Endometrium (tissue), 2 donors: Measurements from ENCODE around the gene NAV3.
A peak's percentile ranks its signal among the peaks of the same experiment; 100 is the strongest.
"Not testable (repeated sequence)": the region's sequence is repeated elsewhere in the genome, so short reads cannot be mapped to it uniquely, and the experiment has no call there.

Experiments used
- FAIRE-seq: peaks from 2 replicates; lab custom pipeline; 2012; peaks lifted over from hg19 to GRCh38; lab: Jason Lieb, UNC
- donor health status: control.
- donor health status: control.

Gene NAV3

DNA sequence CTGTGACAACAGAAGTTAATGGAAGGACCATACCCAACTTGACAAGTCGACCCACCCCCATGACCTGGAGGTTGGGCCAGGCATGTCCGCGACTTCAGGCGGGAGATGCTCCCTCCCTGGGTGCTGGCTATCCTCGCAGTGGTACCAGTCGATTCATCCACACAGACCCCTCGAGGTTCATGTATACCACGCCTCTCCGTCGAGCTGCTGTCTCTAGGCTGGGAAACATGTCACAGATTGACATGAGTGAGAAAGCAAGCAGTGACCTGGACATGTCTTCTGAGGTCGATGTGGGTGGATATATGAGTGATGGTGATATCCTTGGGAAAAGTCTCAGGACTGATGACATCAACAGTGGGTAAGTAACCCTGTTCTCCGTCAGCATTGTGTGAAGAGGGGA is 220.1 kb downstream of the NAV3 start:
- no peak for FAIRE-seq

DNA sequence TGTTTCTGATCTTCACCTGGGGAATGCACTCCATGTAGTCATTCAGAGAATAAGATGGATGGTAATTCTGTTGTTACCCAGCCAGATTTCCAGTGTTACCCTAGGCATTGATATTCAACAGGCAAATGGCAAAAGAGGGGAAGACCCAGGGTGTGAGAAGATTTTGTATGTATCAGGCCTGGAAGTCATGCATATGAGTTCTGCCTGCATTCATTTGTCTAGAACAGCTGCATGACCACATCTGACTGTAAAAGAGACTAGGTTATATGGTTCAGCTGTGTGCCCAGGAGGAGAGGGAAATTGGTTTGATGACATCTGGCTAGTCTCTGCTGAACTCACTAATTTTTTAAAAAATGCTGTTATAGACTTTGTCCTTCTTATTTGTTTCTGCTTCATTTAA is 224.9 kb downstream of the NAV3 start:
- FAIRE-seq = no peak

DNA sequence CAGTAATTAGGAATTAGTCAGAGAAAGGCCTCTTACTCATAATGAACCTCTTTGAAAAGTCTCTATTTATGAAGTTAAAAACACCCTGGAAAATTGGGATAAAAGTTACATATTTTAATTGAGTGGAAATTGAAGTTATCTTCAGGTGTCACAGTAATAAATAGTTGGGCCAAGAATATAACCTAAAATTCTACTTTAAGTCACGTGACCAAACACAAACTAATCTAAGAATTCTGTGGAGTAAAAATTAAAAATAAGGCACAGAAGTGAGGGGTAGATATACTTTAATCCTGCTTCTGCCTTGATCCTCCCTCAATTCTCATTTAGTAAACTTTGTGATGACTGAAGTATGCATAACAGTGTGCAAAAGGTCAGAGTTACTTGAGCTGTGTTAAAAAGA is 226.4 kb downstream of the NAV3 start:
- FAIRE-seq = no peak

DNA sequence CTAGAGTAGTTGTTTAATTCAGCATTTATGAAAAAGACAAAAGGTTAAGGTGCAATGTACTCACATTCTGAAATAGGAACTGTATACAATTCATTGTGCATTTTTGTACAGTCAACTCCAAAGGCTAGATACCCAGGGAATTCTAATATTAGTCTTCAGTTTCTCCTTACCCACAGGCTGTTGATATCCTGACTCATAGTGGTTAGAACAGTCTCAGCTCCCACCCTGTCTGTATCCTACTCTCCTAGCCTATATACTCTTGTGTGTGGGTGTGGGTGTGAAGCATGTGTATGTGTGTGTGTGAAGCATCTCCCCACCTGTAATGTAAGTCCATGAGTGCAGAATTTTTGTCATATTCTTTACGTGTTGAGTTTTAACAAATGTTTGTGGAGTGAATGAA is 229.5 kb downstream of the NAV3 start:
- no peak for FAIRE-seq

DNA sequence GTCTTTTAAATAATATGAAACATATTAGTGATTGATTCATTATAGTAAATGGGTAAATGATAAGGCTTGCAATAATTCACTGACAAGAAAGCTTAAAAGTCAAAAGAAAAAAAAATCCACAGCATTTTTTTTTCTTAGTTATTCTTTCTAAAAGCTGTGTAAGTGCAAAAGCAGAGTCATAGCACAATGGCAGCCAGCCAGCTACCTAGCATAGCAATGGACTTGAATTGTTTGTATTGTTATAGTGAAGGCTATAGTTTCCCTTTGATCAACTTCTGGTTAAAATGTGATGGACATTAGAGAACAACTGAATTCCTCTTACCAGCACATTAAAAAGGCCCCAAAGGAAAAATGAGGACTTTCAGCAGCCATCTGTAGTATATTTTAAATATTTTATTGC is 232.1 kb downstream of the NAV3 start:
- FAIRE-seq = peak; percentile 15

DNA sequence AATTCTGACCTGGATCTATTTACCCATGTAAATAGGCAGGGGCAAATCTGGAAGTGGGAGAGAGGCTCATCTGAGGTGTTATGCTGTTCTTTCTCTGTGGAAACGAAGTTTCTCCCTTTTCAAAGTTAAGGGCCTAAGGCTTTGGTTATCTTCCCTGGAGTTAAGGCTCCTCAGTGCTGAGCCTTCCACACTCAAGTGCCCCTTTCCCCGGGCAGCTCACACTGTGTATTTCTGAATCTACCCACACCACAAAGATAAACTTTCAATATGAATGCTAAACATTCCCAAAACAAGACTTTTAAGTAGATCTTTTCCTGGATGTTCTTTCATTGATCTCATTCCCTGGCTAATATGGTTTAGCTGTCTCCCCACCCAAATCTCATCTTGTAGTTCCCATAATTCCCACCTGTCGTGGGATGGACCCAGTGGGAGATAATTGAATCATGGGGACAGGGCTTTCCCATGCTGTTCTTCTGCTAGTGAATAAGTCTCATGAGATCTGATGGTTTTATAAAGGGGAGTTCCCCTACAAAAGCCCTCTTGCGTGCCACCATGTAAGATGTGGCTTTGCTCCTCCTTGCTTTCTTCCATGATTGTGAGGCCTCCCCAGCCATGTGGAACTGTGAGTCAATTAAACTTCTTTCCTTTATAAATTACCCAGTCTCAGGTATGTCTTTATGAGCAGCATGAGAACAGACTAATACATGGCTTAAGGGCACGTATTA is 251.1 kb downstream of the NAV3 start:
- FAIRE-seq = no peak

DNA sequence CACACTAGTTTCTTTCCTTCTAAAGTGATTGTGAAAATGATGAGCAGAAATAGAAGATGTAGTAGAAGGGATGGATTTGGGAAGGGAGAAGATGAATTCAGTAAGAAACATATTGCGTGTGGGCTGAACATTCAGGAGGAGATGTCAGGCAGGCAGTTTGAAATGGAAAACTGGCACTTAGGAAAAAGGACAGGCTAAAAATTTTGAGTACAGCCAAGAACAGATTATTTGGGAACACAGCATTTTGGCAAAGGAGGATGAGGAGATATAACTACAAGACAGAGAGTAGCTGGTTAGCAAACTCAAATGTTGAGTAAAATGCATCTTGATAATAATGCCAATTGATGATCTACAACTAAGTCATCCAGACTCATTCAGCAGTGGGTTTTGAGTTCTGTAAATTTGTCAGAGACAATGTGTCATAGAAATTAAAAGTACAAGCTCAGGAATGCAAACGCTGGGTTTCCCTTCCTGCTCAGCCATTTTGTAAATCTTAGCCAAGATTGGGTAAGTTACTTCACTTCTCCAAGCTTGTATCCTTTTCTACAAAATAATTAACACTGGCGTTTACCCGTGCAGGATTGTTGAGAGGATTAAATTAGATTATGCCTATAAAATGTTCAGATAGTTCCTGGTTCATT is 255.0 kb downstream of the NAV3 start:
- FAIRE-seq = no peak

DNA sequence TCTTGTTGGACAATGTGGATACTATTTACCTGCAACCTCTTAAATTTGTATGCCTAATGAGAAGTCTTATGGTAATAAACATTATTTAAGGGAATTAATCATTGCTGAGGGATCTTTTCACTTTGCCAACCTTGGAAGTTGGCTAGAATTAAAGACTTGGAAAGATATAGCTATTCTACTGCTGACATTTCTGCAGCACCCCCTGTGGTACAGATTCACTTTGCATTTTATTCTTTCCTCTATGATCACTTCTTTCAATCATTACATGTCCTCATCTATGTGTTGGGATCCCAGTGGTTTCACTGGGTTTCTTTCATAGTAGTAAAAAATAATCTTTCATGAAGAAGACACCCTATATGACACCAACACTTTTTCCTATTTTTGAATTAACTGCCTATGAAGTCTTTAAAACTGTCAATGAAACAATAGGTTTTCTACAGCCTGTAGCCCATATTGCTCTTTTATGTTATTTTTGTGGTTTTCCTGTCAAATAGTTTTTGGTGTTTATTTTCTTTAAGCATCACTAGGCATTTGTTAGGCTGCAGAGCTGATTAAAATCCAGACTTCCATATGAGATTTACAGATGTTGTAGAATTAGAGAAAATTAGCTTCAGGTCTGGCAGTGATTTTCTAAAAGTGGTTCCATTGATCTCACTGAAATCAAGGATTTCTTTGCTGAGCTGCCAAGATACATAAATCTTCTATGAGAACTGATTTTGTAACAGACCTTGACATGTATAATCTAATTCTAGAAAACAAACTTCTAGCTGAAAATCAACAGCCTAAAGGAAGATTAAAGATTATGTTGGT is 256.1 kb downstream of the NAV3 start:
- FAIRE-seq = no peak

DNA sequence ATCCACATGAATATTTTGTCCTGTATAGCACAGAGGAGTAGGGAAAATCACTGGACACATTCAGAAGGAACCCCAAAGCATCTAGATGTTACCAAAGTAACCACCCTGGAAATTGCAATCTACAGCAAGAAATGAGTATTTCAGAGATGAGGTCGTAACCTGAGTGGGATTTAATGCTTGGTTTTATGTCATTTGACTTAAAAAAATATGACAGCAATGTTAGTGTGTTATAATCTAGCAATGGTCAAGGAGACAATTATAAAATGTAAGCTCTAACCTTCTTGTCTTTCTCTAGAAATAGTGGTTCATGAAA is 256.6 kb downstream of the NAV3 start:
- no peak for FAIRE-seq

DNA sequence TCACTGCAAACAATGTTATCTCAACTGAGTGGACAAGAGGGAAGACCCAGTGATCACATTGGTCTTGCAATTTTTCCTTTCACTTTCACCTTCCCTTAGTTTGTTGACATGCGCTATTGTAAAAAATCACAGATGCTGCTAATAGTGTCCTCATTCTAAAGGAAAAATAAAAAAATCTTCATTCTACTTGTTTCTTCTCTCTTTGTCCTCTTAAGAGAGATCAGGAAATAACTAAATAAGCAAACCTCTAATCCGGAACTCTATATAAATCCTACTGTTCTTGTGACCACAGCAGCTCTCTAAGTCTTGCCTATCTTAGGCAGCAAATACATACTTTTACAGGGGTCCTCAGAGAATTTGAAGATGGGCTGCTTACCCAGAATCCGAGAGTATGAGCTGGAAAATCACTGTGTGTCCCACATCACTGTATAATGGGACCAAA is 257.7 kb downstream of the NAV3 start:
- no peak for FAIRE-seq

DNA sequence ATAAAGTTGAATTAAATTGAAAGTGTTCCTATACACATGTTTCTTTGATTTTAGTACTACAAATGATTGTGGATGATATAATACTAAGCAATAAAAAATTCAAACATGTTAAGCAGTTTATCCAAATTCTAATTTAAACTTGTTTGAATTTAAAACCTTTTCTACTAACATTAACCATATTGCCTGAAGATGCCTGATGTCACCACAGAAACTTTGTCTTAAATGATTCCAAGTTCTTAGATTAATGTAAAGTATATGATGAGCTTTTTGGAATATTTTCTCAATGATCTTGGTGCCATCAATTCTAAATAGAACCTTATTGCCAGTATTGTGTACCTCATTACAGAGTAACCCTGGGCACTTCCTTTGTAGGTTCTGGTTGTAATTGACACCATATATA is 259.6 kb downstream of the NAV3 start:
- FAIRE-seq = no peak

DNA sequence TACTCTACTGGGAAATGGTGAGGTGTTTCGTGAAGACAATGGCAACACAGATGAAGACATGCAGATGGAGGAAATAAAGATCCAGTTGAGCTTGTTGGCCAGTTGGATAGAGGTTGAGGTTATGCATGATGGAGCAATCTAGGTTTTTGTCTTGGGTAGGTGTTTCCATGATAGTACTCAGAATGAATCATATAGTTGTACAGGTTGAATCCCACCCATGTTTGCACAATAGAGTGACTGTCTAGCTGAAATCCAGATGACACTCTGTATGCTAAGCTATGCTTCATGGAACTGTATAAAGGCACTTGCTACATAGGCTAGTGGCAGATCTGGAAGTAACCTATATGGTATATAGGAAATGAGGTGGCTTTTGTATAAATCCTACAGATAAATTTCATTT is 264.9 kb downstream of the NAV3 start:
- FAIRE-seq = no peak

DNA sequence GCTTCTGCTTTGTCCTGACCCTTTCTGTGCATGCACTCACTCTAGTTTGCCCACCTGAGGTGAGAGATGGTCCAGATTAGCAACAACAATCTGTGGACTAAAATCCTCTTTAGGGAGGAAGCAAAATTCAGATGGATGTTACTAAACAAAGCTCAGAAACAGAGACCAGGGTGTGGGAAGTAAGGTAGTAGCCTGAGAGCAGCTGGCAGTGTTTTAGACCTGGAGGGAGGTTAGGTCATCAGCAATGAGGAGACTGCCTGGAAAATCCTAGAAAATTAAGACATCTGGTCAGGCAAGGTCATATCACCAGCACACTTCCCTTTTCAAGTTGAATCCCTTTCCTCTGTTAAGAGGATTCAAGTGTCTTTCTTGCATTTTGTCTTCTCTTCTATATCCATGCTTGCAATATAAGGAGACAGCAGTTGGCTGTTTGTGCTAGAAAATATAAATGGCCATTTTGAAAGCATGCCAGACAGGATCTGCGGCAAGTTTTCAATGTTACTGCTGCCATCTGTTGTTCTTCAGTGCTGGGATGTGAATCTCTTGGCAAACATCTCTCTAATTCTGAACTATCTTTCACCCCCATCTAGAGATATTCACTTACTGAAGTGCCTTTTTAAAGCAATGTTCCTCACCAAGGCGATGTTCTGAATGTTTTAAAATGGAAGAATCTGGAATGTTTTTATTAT is 266.4 kb downstream of the NAV3 start:
- FAIRE-seq = no peak

DNA sequence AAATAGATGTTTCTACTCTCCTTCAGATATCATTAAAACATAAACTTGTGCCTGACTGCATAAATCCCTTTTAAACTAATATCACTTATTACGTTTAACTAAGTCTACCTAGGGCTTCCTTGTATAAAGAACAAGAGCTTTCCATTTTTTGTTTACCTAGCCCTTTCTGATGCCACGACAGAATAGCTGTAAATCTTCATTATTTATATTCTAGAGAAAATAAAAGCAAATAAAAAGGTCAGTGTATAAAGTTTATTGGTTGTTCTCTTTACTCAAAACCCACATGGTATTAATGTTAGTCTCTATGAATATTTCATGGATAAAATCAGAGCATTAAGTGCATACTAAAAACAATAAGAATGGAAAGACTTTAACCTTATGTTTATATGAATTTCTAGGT is 269.1 kb downstream of the NAV3 start:
- no peak for FAIRE-seq

DNA sequence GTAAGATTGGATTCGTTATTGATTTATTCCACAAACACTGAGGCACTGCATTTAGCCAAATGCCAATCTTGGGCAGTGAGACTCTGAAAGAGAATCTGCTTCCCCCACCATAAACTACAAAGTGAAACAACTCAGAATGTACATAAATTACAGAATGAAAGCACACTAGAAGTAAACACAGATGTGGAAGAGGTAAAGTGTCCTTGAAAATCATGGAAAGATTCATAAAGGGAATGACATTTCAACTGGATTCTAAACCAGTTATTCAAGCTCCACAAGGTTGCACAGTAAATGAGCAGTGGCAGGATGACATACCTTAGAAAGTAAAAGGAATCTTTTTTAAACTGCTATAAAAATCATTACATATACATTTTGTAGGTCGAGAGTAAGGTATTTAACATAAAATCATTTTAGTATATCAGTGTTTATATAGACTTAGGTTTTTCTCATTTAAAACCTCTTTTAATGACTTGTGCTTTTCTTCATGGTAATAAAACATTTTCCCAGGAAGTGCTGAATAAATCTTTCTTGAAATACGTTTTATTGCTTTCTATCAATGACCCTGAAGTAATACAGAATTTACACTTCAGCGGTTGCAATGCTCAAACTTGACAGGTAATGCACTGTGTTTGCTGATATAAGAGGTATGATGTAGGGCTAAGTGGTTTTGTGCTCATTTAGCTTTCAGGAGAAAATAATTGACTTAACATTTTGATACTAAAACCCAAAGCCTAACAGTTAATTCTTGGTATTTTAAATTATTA is 270.6 kb downstream of the NAV3 start:
- FAIRE-seq = no peak

DNA sequence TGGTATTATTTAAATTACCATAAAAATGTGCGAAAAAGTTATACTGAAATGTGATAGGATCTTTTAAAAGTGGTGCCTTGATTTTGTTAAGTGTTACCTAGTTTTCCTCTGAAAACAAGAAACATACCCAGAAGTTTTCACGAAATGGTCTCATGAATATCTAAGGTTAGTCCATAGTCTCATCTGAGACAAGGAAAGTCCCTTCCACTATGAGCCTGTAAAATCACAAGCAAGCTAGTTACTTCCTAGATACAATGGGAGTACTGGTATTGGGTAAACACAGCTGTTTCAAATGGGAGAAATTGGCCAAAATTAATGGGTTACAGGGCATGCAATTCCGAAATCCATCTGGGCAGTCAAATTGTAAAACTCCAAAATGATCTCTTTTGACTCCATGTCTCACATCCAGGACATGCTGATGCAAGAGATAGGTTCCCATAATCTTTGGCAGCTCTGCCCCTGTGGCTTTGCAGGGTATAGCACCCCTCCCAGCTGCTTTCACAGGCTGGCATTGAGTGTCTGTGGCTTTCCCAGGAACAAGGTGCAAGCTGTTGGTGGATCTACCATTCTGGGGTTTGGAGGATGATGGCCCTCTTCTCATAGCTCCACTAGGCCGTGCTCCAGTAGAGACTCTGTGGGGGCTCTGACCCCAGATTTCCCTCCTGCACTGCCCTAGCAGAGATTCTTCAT is 271.4 kb downstream of the NAV3 start:
- no peak for FAIRE-seq

DNA sequence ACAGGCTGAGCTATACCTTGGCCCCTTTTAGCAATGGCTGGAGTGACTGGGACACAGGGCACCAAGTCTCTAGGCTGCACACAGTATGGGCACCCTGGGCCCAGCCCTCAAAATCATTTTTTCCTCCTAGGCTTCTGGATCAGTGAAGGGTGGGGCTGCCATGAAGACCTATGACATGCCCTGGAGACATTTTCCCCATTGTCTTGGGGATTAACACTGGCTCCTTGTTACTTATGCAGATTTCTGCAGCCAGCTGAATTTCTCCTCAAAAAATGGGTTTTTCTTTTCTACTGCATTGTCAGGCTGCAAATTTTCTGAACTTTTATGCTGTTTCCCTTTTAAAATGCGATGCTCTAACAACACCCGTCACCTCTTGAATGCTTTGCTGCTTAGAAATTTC is 272.1 kb downstream of the NAV3 start:
- FAIRE-seq = not testable (repeated sequence)

DNA sequence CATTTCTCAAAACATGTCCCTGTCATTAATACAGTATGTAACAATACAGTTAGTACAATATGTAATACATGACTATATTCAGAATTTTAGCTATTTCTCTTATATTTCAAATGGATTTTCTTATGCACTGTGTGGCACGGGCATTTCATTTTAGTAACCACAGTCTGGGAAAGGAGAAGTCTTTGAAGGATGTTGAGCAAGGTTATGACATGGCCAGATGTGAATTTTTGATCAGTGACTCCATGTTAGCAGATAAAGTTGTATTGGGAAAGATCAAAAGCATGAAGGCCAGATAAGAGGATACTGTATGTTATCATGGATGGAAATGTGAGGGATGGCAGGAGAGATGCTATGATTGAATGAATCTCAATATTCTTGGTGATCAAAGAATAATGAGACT is 285.2 kb downstream of the NAV3 start:
- no peak for FAIRE-seq

DNA sequence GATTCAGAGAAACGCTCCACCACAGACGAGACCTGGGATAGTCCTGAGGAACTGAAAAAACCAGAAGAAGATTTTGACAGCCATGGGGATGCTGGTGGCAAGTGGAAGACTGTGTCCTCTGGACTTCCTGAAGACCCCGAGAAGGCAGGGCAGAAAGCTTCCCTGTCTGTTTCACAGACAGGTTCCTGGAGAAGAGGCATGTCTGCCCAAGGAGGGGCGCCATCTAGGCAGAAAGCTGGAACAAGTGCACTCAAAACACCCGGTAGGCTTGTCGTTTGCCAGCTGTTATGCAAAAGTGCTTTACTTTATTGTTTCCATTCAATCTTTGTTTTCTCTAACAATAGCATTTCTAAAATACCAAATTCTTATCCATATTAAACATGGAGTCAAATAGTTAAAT is 287.3 kb downstream of the NAV3 start:
- no peak for FAIRE-seq

DNA sequence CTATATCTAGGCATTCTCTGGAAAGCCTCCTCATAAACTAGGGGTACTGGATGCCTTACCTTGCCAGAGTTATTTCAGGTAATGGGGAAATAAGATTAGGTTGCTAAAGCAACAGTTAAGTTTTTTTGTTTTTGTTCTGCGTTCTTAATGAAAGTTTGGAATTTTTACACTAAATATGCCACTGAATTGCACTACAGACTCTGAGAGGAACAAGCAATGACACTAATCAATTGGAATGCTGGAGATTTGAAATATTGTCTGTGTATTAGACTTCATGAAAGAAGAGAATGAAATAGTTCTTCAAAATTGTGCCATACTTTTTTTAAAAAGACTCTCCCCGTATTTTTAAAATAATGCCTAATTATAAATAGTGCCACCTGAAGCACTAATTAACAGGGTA is 287.8 kb downstream of the NAV3 start:
- no peak for FAIRE-seq

DNA sequence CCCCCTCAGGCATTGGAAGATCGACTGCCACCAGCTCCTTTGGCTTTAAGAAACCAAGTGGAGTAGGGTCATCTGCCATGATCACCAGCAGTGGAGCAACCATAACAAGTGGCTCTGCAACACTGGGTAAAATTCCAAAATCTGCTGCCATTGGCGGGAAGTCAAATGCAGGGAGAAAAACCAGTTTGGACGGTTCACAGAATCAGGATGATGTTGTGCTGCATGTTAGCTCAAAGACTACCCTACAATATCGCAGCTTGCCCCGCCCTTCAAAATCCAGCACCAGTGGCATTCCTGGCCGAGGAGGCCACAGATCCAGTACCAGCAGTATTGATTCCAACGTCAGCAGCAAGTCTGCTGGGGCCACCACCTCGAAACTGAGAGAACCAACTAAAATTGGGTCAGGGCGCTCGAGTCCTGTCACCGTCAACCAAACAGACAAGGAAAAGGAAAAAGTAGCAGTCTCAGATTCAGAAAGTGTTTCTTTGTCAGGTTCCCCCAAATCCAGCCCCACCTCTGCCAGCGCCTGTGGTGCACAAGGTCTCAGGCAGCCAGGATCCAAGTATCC is 288.7 kb downstream of the NAV3 start:
- no peak for FAIRE-seq
